A673 (cell line): ENCODE data around the gene TUBA3C. TPM values are rescaled to one million over a fixed set of nuclear protein-coding genes. Genes with fewer than 3 reads are reported as not detected.

Experiments used
- BruUV-seq: library from RNA; stranded (reverse); fragments of 400-500 nt; replicated peaks from 2 replicates; lab custom pipeline; 2021; lab: Mats Ljungman, UMichigan
- CTCF ChIA-PET: fragments of 300-600 bp; sonication (Branson Sonifier 250); formaldehyde crosslinking; loops from one replicate; lab custom pipeline; 2022; ENCODE audit warnings: antibody characterized with exemption; lab: Charles Lee
- POLR2A ChIA-PET: fragments of 300-600 bp; sonication (Branson Sonifier 250); formaldehyde crosslinking; loops from one replicate; lab custom pipeline; 2022; ENCODE audit warnings: antibody characterized with exemption; ENCODE audit not compliant: low non-redundant PET; lab: Charles Lee
- DNase-seq: peaks from one replicate; pipeline ENCODE4 v3.0.0-alpha.2; 2015; ENCODE audit warnings: low spot score
- H3K27ac ChIP-seq: fragments of 200-600 bp; sonication (generic); 2 replicates; pipeline ENCODE4 v1.5.1; 2016; ENCODE audit warnings: mixed run types, low read depth, mild to moderate bottlenecking, mixed read lengths, antibody characterized with exemption, low read length; ENCODE audit not compliant: poor library complexity, severe bottlenecking
- H3K27me3 ChIP-seq: fragments of 200-600 bp; sonication (generic); replicated peaks from 2 replicates; pipeline ENCODE4 v1.6.1; 2017; ENCODE audit warnings: mixed run types, low read depth, mild to moderate bottlenecking, mixed read lengths, antibody characterized with exemption, low read length; ENCODE audit not compliant: insufficient read depth, poor library complexity
- H3K36me3 ChIP-seq: fragments of 200-600 bp; sonication (generic); 2 replicates; pipeline ENCODE4 v1.6.1; 2016; ENCODE audit warnings: mixed run types, mild to moderate bottlenecking, mixed read lengths, antibody characterized with exemption, low read length; ENCODE audit not compliant: insufficient read depth, poor library complexity, severe bottlenecking
- H3K4me1 ChIP-seq: fragments of 200-600 bp; sonication (generic); 2 replicates; pipeline ENCODE4 v1.6.1; 2017; ENCODE audit warnings: mixed run types, mild to moderate bottlenecking, mixed read lengths, antibody characterized with exemption, low read length; ENCODE audit not compliant: insufficient read depth, poor library complexity, severe bottlenecking
- H3K4me3 ChIP-seq: fragments of 200-600 bp; sonication (generic); 2 replicates; pipeline ENCODE4 v1.5.1; 2016; ENCODE audit warnings: low read depth, mixed run types, mild to moderate bottlenecking, mixed read lengths, low read length; ENCODE audit not compliant: poor library complexity, severe bottlenecking
- H3K9me3 ChIP-seq: fragments of 200-600 bp; sonication (generic); 2 replicates; pipeline ENCODE4 v1.6.1; 2016; ENCODE audit warnings: mixed run types, low read depth, mild to moderate bottlenecking, mixed read lengths, antibody characterized with exemption, low read length; ENCODE audit not compliant: poor library complexity, severe bottlenecking
- CTCF ChIP-seq: fragments of 300-800, 200-600 bp; sonication (generic); conservative IDR thresholded peaks from 2 replicates; pipeline ENCODE4 v1.5.1; 2017; ENCODE audit warnings: low read depth, mild to moderate bottlenecking, antibody characterized with exemption, low read length, moderate library complexity, mixed read lengths
- EZH2 ChIP-seq: fragments of 200-600 bp; sonication (generic); IDR thresholded peaks from 2 replicates; pipeline ENCODE4 v1.6.1; 2017; ENCODE audit warnings: borderline replicate concordance, low read depth, mild to moderate bottlenecking, mixed read lengths, antibody characterized with exemption, low read length; ENCODE audit not compliant: poor library complexity, severe bottlenecking
- intact Hi-C: fragments of 100-400 bp; cut with micrococcal nuclease; formaldehyde crosslinking; loops from one replicate; pipeline ENCODE4 v1.10.0; 2022; ENCODE audit not compliant: unreplicated experiment
- total RNA-seq: library from RNA; stranded (reverse); gene quantifications from 2 replicates; pipeline ENCODE4 v1.2.3, GENCODE V29; 2021

Gene TUBA3C
- total RNA-seq, 1 experiment from 2014 or later: not detected

DNA sequence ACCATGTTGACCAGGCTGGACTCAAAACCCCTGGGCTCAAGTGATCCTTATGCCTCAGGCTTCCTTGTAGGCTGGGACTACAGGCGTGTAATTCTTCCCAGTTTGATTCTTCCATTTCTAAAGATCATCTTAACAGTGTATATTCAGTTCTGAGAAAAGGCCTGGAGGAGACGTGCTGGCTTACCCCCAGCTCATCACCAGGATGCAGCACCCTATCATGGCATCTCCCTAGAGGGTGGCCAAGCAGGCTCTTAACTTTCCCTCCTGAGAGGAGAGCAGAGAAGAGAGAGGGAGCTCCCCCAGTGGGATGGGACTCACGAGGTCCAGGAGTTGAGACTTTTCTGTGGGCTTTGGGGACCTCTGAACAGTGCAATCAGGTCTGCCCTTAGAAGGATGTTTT lies 2.1 kb upstream of the TUBA3C start:
- Histone ChIP-seq H3K36me3 (no peaks in the 10 kb centered on the region), H3K4me1 (peaks cover 6% of the 10 kb centered on the region), H3K27me3 (no peaks in the 10 kb centered on the region), H3K9me3 (no peaks in the 10 kb centered on the region), H3K4me3 (no peak overlapping the region), H3K27ac (no peak overlapping the region)
- CTCF ChIA-PET: no interaction called here
- intact Hi-C loops: no loop called here
- POLR2A ChIA-PET: no interaction called here
- no peak for DNase-seq
- TF ChIP-seq CTCF (no peak), EZH2 (no peak)
- BruUV-seq: no TSS peak

- CTCF ChIA-PET: no interaction called here
- POLR2A ChIA-PET: no interaction called here
- H3K4me3 ChIP-seq: no peak overlapping the region
These were observed 912 bp upstream of the TUBA3C start for GRCh38 chr13:19182536-19182935.

DNA sequence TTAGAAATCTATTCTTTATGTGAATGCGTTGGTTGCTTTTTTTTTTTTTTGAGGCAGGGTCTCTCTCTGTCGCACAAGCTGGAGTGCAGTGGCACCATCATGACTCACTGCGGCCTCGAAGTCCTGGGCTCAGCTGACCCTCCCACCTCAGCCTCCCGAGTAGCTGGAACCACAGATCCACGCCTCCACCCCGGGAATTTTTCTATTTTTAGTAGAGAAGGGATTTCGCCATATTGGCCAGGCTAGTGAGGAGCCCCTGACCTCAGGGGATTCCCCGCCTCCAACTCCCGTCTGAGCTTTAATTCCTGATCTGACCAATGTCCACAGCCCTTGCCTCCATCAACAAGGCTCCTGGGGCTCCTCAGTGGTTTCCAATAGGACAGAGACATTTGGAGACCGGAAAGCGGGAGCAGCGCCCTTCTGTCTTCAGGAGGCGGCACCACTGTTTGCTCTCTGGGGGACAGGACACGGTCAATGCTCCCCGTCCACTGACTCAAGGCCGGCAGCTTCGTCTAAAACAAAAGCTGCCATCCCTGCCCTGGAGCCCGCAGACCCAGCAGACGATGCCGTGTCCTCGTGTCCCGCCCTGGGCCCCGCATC lies 503 bp downstream of the TUBA3C start:
- no peaks in the 10 kb centered on the region for H3K4me1 ChIP-seq
- no TSS peak for BruUV-seq
- POLR2A ChIA-PET: no interaction called here
- no peak overlapping the region for H3K27ac ChIP-seq
- TF ChIP-seq EZH2 (no peak), CTCF (no peak)
- H3K27me3 ChIP-seq: no peaks in the 10 kb centered on the region
- intact Hi-C loops: no loop called here
- H3K4me3 ChIP-seq: no peak overlapping the region
- no peaks in the 10 kb centered on the region for H3K9me3 ChIP-seq
- DNase-seq: no peak
- H3K36me3 ChIP-seq: no peaks in the 10 kb centered on the region
- CTCF ChIA-PET: no interaction called here

More at GRCh38 chr13:19182536-19182935, 912 bp upstream of the TUBA3C start:
- intact Hi-C loops: no loop called here
- BruUV-seq: no TSS peak
- H3K4me1 ChIP-seq: no peaks in the 10 kb centered on the region
- DNase-seq: no peak
- no peak for TF ChIP-seq EZH2
- TF ChIP-seq CTCF: no peak
- no peak overlapping the region for H3K27ac ChIP-seq
- no peaks in the 10 kb centered on the region for H3K27me3 ChIP-seq
- H3K9me3 ChIP-seq: no peaks in the 10 kb centered on the region
- no peaks in the 10 kb centered on the region for H3K36me3 ChIP-seq
